ENCODE data around the gene TMEM151B.

TMEM151B gene

DNA sequence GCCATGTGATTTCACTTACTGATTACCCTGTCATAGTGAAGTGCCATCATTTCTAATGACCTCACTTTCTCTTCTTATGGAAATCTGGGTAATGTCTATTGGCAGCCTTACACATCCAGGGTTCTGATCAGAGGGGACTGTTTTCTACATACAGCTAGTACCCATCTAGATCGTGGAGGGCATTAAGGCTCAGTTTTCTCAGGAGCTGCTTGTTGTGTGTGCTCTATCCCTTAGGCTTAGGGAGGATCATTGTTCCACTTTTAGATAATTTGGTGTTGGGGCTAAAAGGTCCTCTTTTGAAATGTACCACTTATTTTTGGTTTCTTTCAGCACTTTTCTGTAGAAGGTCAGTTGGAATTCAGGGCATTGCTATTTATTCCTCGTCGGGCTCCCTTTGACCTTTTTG is 19.5 kb upstream of the TMEM151B start:
- no peak for DNase-seq (ENCODE audit: low read depth)

DNA sequence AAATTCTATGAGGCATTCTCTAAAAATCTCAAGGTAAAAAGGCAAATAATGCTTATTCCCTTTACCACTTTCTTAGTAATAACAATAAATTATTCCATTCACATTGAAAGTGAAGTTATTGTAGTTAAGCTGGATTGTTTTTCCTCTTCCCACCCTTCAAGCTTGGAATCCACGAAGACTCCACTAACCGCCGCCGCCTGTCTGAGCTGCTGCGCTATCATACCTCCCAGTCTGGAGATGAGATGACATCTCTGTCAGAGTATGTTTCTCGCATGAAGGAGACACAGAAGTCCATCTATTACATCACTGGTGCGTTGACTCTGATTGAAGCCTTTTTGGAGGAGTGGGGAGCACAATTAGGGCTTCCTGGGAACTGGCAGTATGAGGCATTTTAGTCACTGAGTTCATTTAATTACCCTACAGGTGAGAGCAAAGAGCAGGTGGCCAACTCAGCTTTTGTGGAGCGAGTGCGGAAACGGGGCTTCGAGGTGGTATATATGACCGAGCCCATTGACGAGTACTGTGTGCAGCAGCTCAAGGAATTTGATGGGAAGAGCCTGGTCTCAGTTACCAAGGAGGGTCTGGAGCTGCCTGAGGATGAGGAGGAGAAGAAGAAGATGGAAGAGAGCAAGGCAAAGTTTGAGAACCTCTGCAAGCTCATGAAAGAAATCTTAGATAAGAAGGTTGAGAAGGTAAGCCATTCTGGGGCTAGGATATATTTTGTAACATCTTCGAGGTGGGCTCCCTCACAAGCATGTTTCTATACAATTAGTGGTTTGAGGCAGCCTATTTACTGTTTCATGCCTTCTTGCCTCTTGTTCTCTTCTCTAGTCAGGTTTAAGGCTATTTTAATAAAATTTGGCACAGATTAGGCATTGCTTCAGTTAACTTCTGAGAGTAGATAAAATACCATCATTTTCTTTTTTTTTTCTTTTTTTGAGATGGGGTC is 18.4 kb upstream of the TMEM151B start:
- DNase-seq (ENCODE audit: low read depth) = no peak

DNA sequence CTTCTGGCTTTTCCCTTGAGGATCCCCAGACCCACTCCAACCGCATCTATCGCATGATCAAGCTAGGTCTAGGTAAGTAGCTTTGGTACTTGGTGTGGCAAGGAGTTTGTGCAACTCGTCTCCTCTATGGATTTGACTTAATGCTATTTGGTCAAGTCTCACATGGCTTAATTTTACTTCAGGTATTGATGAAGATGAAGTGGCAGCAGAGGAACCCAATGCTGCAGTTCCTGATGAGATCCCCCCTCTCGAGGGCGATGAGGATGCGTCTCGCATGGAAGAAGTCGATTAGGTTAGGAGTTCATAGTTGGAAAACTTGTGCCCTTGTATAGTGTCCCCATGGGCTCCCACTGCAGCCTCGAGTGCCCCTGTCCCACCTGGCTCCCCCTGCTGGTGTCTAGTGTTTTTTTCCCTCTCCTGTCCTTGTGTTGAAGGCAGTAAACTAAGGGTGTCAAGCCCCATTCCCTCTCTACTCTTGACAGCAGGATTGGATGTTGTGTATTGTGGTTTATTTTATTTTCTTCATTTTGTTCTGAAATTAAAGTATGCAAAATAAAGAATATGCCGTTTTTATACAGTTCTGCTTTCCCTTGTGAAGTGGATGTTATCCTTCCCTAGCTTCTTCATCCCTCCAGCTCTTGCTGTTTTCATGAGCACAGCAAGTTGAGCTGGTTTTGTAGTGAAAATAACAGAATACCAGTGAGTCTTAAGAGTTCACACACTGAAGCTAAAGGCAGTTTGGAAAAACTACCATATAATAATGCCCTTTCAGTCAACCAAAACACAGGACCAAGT is 16.7 kb upstream of the TMEM151B start:
- DNase-seq (ENCODE audit: low read depth) = no peak

- no peak for DNase-seq (ENCODE audit: low read depth)
Observed at GRCh38 chr6:44254191-44255104, 15.8 kb upstream of the TMEM151B start.

DNA sequence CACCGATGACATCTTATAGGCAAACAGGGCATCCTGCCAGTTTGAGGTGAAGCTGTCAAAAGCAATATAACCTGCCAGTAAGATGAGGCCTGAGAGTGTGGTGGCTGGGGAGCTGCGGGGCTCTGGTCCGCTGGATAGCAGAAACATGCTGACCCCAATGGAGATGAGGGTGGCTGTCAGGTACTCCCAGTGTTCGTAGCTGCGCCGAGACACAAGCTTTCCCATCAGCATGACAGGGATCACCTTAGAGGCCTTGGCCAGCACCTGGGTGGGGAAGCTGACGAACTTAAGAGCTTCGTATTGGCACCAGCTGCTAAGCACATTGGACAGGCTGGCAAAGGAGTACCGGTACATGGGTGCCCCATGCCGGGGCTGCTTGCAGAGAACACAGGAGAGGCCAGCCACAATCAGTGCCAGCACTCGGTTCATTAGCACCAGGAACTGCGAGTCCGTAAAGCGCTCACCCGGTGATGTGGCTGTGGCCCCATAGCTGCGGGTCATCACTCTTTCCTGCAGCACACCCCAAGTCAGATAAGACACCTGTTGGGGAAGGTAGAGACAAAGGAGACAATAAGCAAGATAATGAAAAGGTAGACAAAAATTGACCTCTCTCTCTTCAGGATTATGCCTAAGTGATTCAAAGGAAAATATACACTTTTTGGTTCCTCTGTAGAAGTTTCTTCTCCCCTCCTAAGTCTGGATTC is 15.0 kb upstream of the TMEM151B start:
- DNase-seq (ENCODE audit: low read depth) = no peak

DNA sequence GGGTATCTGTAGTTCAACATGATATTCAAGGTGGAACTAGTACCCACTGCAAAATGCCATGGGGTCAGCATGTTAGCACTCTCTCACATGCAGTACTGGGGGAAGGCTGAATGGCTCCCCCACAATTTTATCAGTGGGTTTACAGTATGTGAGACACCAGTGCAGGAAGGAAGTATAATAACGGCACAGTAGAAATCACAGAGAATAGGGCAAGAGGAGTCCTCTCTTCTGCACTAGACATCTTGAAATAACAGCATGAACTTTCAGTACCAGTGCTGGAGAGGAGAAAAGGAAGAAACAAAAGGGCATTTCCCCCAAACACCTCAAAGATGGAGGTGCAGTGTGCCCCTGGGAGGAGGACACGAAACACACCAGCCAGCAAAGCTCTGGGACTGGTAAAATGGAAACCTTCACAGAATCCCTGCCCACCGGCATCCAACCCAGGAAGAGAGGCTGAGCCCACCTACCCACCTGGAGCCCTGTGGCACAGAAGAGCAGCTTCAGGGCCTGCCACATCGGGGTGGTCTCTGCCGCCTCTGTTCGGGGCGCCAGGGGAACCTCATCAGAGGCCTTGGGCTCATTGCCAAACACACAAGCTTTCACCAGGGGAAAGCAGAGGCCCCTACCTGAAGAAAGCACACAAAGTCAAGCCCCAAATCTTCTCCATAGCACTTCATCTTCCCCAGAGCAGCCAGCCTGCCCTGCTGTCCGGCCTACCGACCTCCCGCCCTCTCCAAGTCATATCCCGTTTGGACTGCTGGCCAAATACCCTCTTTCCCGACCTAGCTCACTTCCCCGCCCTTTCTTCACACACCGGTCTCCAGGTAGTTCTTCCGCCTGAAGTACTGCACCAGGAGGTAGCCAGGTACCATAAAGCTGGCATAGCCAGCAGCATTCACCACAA is 14.1 kb upstream of the TMEM151B start:
- DNase-seq (ENCODE audit: low read depth) = no peak

GRCh38 chr6:44256775-44257024 is 13.6 kb upstream of the TMEM151B start:
- DNase-seq (ENCODE audit: low read depth) = no peak

DNA sequence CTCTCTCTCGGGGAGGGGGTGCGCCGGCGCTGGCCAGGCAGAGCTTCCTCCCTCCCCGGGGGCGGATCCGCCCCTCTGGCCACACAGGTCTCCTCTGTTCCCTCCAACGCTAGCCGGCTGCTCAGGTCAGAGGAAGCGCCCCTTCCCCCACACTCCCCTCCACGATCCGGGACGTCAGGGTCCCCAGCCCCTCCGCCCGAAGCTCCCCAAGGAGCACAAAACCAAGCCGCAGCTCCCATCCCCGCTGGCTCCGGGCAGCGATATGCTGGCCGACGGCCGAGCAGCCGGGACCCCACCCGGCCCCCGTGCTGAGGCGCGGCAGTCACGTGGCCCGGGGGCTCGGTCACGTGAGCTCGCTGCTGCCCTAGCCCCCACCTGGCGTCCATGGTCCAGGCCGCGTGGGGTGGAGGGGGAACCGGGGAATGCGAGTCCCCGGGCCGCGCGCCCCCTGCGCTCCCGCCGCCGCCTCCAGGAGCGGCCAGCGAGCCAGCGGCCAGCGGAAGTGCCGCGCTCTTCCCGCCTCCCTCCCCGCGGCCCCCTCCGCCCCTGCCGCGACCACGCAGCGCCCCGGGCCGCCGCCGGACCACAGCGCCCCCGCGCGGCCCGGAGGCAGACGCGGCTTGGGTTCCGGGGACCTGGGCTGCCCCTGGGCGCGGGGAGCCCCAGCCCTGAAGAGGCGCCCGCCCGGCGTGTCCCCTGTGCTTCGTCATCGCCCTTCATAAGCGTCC is 13.1 kb upstream of the TMEM151B start, which contains the start of gene SLC35B2:
Gene SLC35B2, minus strand, starts transcription at position 504 of the 728 bp plus-strand sequence. Its CDS starts 118 bp downstream, at position 386.
- DNase-seq (ENCODE audit: low read depth) = no peak

DNA sequence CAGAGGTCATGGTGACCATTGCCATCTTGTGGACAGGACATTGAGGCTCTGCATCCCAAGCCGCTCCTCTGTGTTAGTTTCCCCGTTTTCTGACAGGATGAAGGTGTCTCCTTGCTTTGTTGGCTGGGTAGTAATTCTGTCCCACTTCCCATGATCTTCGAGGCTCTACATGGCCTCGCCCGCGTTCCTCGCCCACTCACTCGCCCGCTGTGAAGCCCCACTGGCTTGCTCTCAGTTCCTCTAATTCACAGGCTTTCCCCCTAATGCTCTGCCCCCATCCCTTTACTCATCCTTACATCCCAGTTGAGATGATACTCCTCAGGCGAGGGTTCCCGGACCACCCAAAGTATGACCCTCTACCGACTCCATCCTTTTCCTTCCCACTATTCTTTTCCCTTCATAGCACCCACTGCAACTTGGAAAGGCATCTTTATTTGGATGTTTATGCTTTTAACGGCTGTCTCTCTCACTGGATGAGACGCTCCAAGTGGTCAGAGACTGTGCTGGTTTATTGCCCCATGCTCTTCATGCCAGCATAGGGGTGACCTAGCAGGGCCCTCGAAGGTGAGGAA is 12.4 kb upstream of the TMEM151B start:
- no peak for DNase-seq (ENCODE audit: low read depth)

GRCh38 chr6:44258325-44258863 is 11.9 kb upstream of the TMEM151B start:
- no peak for DNase-seq (ENCODE audit: low read depth)

- DNase-seq (ENCODE audit: low read depth) = no peak
Observed at GRCh38 chr6:44258921-44259320, 11.3 kb upstream of the TMEM151B start.

DNA sequence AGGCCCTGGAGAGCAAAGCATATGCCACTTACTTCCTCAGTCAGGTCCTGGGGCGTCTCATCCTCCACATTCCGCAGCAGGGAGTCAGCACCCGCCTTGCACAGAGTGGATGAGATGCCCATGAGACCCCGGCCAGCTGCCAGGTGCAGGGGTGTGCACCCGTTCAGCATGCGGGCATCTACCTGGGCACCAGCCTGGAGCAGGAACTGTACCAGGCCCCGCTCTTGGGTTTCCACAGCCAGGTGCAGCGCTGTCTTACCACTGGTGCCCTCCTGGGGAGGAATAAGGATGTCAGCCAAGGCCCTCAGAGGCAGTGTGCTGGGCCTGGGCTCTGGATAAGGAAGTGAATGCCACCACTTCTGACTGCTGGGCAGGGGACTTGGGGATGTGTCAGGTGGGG is 10.2 kb upstream of the TMEM151B start:
- no peak for DNase-seq (ENCODE audit: low read depth)

- DNase-seq (ENCODE audit: low read depth) = no peak
Observed at GRCh38 chr6:44260451-44261297, 9.6 kb upstream of the TMEM151B start.

DNA sequence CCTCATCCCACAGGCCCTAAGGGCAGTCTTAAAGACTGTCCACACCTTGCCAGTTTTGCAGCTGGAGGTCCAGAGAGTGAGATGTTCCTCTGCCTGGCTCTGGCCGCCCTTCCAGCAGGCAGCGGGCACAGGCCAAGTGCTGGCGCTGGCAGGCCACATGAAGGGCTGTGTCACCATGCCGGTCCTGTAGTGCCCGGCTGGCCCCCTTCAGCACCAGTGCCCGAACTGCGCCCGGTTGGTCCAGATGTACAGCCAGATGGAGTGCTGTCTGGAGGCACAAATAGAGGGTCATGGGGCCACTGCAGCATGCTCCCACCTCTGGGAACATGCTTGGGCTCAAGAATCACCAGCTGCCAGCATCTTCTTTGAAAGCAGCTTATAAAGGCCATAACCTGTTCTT is 8.7 kb upstream of the TMEM151B start:
- no peak for DNase-seq (ENCODE audit: low read depth)

- no peak for DNase-seq (ENCODE audit: low read depth)
Observed at GRCh38 chr6:44262467-44263353, 7.5 kb upstream of the TMEM151B start.

GRCh38 chr6:44263354-44264100 is 6.7 kb upstream of the TMEM151B start:
- no peak for DNase-seq (ENCODE audit: low read depth)

Data from stimulated activated CD8-positive, alpha-beta memory T cell treated with anti-CD3 and anti-CD28 coated beads, Interleukin-7, amount 100 ng/mL, for 24 hours (primary cell).